CD14-positive monocyte (primary cell): ENCODE results near the gene RGMA. TPM values are rescaled to one million over a fixed set of nuclear protein-coding genes. Genes with fewer than 3 reads are reported as not detected.

Experiments
- DNase-seq, 3 donors: peaks; one replicate each; pipeline ENCODE4 v3.0.0-alpha.2; 2011 to 2022
- H2AFZ ChIP-seq: 2 replicates; pipeline ENCODE4 v1.6.0; 2012; ENCODE audit warnings: mild to moderate bottlenecking, low read depth, low read length, inconsistent platforms; ENCODE audit not compliant: insufficient read depth, poor library complexity, severe bottlenecking
- H3K27ac ChIP-seq, 2 donors: 1 replicate in 1 of 2; 2 replicates in 1 of 2; pipeline ENCODE4 v1.5.1; 2012 to 2013; ENCODE audit warnings: low read length in 2 of 2, control low read depth in 1 of 2, inconsistent platforms in 1 of 2, low read depth in 1 of 2, mild to moderate bottlenecking in 1 of 2
- H3K27me3 ChIP-seq, 2 donors: one replicate each; pipeline versions ENCODE4 v1.6.0 to v1.6.1; 2011 to 2013; ENCODE audit warnings: low read length in 2 of 2; ENCODE audit not compliant: control insufficient read depth in 2 of 2, insufficient read depth in 2 of 2
- H3K36me3 ChIP-seq, 2 donors: replicated peaks in 1 of 2; 1 replicate in 1 of 2; 2 replicates in 1 of 2; pipeline versions ENCODE4 v1.5.1 to v1.6.1; 2012 to 2013; ENCODE audit warnings: low read length in 2 of 2, control low read depth in 1 of 2, inconsistent platforms in 1 of 2, mild to moderate bottlenecking in 1 of 2; ENCODE audit not compliant: insufficient read depth in 2 of 2, control insufficient read depth in 1 of 2
- H3K4me1 ChIP-seq, 2 donors: 1 replicate in 1 of 2; 2 replicates in 1 of 2; pipeline versions ENCODE4 v1.5.1 to v1.6.1; 2012 to 2013; ENCODE audit warnings: low read length in 2 of 2, control low read depth in 1 of 2, inconsistent platforms in 1 of 2, mild to moderate bottlenecking in 1 of 2, moderate library complexity in 1 of 2; ENCODE audit not compliant: insufficient read depth in 2 of 2, control insufficient read depth in 1 of 2
- H3K4me2 ChIP-seq: replicated peaks from 2 replicates; pipeline ENCODE3; 2012; ENCODE audit warnings: low read length, moderate library complexity, mild to moderate bottlenecking; ENCODE audit not compliant: poor library complexity, severe bottlenecking; ENCODE audit errors: extremely low read depth
- H3K4me3 ChIP-seq, 3 experiments: fragments of 200-600 bp in 1 of 3; sonication (generic) in 1 of 3; replicated peaks in 1 of 3; 1 replicate in 2 of 3; 2 replicates in 1 of 3; pipeline ENCODE4 v1.5.1; 2011 to 2013; ENCODE audit warnings: low read length in 3 of 3, mild to moderate bottlenecking in 3 of 3, control low read depth in 2 of 3, low read depth in 2 of 3, inconsistent platforms in 1 of 3, moderate library complexity in 1 of 3
- H3K79me2 ChIP-seq: 2 replicates; pipeline ENCODE4 v1.6.0; 2012; ENCODE audit warnings: mild to moderate bottlenecking, control low read depth, inconsistent platforms, low read length, moderate library complexity; ENCODE audit not compliant: insufficient read depth
- H3K9ac ChIP-seq: 2 replicates; pipeline ENCODE4 v1.6.0; 2017; ENCODE audit warnings: low read length, mild to moderate bottlenecking; ENCODE audit not compliant: insufficient read depth, poor library complexity, severe bottlenecking
- H3K9me3 ChIP-seq, 2 donors: replicated peaks in 1 of 2; 1 replicate in 1 of 2; 2 replicates in 1 of 2; pipeline versions ENCODE4 v1.5.1 to v1.6.1; 2012 to 2013; ENCODE audit warnings: low read length in 2 of 2, control low read depth in 1 of 2; ENCODE audit not compliant: control insufficient read depth in 1 of 2, insufficient read depth in 1 of 2
- H4K20me1 ChIP-seq: 2 replicates; pipeline ENCODE4 v1.6.0; 2012; ENCODE audit warnings: mild to moderate bottlenecking, low read length, control low read depth, moderate library complexity; ENCODE audit not compliant: insufficient read depth
- H3K27ac Mint-ChIP-seq, 7 donors: one replicate each; pipeline ENCODE4 v1.8.0; 2020; ENCODE audit warnings: mild to moderate bottlenecking in 7 of 7, mixed read lengths in 7 of 7, moderate library complexity in 6 of 7, inconsistent platforms in 2 of 7
- H3K27me3 Mint-ChIP-seq, 3 donors: one replicate each; pipeline ENCODE4 v1.8.0; 2021 to 2022; ENCODE audit warnings: low read depth in 3 of 3, mild to moderate bottlenecking in 3 of 3, mixed read lengths in 3 of 3, moderate library complexity in 3 of 3, inconsistent platforms in 1 of 3
- H3K36me3 Mint-ChIP-seq, 2 donors: one replicate each; pipeline ENCODE4 v1.8.0; 2020; ENCODE audit warnings: mixed read lengths in 2 of 2, inconsistent platforms in 1 of 2, mild to moderate bottlenecking in 1 of 2
- H3K4me1 Mint-ChIP-seq: one replicate; pipeline ENCODE4 v1.8.0; 2020; ENCODE audit warnings: mild to moderate bottlenecking, mixed read lengths
- H3K4me3 Mint-ChIP-seq, 2 donors: one replicate each; pipeline ENCODE4 v1.8.0; 2020; ENCODE audit warnings: mild to moderate bottlenecking in 2 of 2, mixed read lengths in 2 of 2, moderate library complexity in 1 of 2
- H3K9me3 Mint-ChIP-seq, 7 donors: one replicate each; pipeline ENCODE4 v1.8.0; 2020 to 2022; ENCODE audit warnings: mixed read lengths in 7 of 7, mild to moderate bottlenecking in 6 of 7, moderate library complexity in 6 of 7, inconsistent platforms in 2 of 7
- WGBS: methylation state at CpG from one replicate; pipeline ENCODE4 v1.1.5; 2013; ENCODE audit warnings: missing lambda C conversion rate; ENCODE audit not compliant: insufficient coverage; 5-methylcytosine and 5-hydroxymethylcytosine counted together
- intact Hi-C, 2 donors: fragments of 100-400 bp; cut with micrococcal nuclease; formaldehyde crosslinking; loops; one replicate each; pipeline versions ENCODE4 v1.15.0 to v1.15.1; 2023
- polyA plus RNA-seq, 3 donors: library from polyadenylated mRNA; depleted of rRNA in 1 of 3; unstranded in 2 of 3; stranded (reverse) in 1 of 3; fragments of 300-500 nt in 2 of 3; fragments of >200 nt in 1 of 3; fragmentation: Illumina TruSeq in 2 of 3; gene quantifications; 1 replicate in 2 of 3; 2 replicates in 1 of 3; pipeline ENCODE4 v1.2.3, GENCODE V29; 2012 to 2021
- TF ChIP-seq, protein P1 (sequence below): fragments of 200-600 bp; IDR thresholded peaks from one replicate; pipeline ENCODE4 v1.8.0; 2022; ENCODE audit warnings: antibody characterized with exemption, mild to moderate bottlenecking

RGMA gene
- polyA plus RNA-seq, 3 donors = 0.07 to 0.35 (median 0.08) TPM

DNA sequence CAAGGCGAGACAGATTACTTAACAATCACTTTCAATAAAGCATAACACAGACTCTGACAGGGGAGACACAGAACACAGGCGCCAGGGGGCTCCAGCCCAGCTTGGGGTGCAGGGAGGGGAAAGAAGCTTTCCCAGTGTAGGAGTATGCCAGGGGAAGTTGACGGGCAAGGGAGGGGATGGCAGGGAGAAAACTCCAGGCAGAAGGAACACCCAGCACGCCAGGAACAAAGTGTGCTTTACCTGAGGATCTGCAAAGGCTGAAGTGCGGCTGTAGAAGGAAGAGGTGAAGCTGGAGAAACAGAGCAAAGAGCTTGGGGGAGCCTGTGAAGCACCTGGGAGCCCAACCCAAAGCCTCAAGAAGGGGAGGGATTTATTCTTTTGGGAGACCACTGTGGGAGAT is 12.1 kb downstream of the RGMA start:
- H3K36me3 Mint-ChIP-seq = peaks cover 0 to 4% of the 10 kb centered on the region in 2 donors
- H3K79me2 ChIP-seq = no peaks in the 10 kb centered on the region
- H3K27ac ChIP-seq = no peak overlapping the region
- peaks cover 17% of the 10 kb centered on the region for H3K4me1 Mint-ChIP-seq
- 88% methylated on average over 4 of the region's 5 CpGs for WGBS
- H3K4me1 ChIP-seq = peaks cover 15 to 19% of the 10 kb centered on the region in 2 donors
- TF ChIP-seq, protein P1, sequence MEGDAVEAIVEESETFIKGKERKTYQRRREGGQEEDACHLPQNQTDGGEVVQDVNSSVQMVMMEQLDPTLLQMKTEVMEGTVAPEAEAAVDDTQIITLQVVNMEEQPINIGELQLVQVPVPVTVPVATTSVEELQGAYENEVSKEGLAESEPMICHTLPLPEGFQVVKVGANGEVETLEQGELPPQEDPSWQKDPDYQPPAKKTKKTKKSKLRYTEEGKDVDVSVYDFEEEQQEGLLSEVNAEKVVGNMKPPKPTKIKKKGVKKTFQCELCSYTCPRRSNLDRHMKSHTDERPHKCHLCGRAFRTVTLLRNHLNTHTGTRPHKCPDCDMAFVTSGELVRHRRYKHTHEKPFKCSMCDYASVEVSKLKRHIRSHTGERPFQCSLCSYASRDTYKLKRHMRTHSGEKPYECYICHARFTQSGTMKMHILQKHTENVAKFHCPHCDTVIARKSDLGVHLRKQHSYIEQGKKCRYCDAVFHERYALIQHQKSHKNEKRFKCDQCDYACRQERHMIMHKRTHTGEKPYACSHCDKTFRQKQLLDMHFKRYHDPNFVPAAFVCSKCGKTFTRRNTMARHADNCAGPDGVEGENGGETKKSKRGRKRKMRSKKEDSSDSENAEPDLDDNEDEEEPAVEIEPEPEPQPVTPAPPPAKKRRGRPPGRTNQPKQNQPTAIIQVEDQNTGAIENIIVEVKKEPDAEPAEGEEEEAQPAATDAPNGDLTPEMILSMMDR = no peak
- no peak overlapping the region for H2AFZ ChIP-seq
- DNase-seq = no peak
- H3K36me3 ChIP-seq = no peaks in the 10 kb centered on the region
- peaks cover 0 to 18% (median 4%) of the 10 kb centered on the region in 7 donors for H3K9me3 Mint-ChIP-seq
- peak overlapping the region in 1 of 2 donors; percentile 39 for H3K4me3 Mint-ChIP-seq
- H3K9me3 ChIP-seq = peaks cover 0 to 12% of the 10 kb centered on the region in 2 donors
- intact Hi-C loops = no loop called here
- no peak overlapping the region for H3K4me3 ChIP-seq
- H3K9ac ChIP-seq = no peak overlapping the region
- H3K27ac Mint-ChIP-seq = peak overlapping the region in 1 of 7 donors; percentile 25
- no peaks in the 10 kb centered on the region for H4K20me1 ChIP-seq
- H3K4me2 ChIP-seq = no peak overlapping the region
- H3K27me3 Mint-ChIP-seq = peaks cover 40 to 70% (median 50%) of the 10 kb centered on the region in 3 donors
- peaks cover 25 to 40% of the 10 kb centered on the region in 2 donors for H3K27me3 ChIP-seq

DNA sequence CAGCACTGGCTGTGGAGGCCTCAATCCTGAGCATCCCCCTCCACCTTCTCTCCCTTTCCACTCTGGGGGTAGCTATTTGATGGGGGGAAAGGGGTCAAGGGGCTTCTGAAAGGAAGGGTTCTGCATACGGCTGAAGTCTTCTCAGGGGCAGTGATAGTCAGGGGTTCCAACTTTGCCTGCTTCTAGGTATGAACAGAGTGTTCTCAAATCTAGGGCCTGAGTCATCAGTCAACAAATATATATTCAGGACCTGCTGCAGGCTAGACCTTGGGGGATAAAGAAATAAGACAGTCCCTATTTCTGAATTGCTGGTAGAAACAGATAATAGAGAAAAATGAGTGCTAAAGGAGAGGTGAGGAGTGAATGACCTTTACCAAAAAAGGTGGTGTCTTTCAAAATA is 12.8 kb downstream of the RGMA start:
- Mint-ChIP-seq H3K9me3 (peaks cover 0 to 19% (median 4%) of the 10 kb centered on the region in 7 donors), H3K36me3 (peaks cover 0 to 4% of the 10 kb centered on the region in 2 donors), H3K27ac (no peak overlapping the region), H3K4me1 (peaks cover 22% of the 10 kb centered on the region), H3K4me3 (no peak overlapping the region), H3K27me3 (peaks cover 46 to 72% (median 56%) of the 10 kb centered on the region in 3 donors)
- no peak for DNase-seq
- Histone ChIP-seq H3K9me3 (peaks cover 0 to 12% of the 10 kb centered on the region in 2 donors), H3K4me3 (no peak overlapping the region), H3K27me3 (peaks cover 25 to 46% of the 10 kb centered on the region in 2 donors), H3K9ac (no peak overlapping the region), H3K36me3 (no peaks in the 10 kb centered on the region), H3K27ac (no peak overlapping the region), H4K20me1 (no peaks in the 10 kb centered on the region), H3K4me1 (peaks cover 15 to 19% of the 10 kb centered on the region in 2 donors), H3K4me2 (no peak overlapping the region), H2AFZ (no peak overlapping the region), H3K79me2 (no peaks in the 10 kb centered on the region)
- intact Hi-C loops = no loop called here
- no CpG with 5 or more reads among the region's 1 CpG for WGBS
- TF ChIP-seq, protein P1 = no peak
